Measurements from ENCODE around the gene CEMIP.

DNA sequence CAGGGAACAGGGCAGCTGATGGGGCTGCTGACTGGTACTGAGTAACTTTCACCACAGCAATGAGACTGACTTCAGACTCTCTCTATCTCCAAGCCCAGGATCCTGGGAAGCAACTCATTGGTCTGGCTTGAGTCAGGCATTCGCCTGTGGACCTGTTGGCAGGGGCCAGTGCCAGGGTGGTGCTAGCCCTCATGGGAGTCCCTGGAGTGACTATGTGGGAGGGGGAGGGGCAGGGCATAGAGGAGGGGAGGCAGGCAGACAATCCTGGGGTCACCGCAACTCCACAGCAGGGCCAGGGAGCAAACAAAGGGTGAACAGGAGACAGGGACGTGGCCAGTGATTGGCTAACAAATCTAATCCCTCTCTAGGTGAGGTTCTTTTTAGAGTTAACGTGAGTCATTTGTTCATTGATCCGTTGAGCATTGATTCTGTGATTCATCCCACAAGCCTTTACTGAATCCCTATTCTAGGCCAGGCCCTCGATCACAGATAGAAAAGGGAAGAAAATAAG lies 71.8 kb downstream of the CEMIP start:
- TF ChIP-seq POLR2A (IDR thresholded peaks at IDR 0.05; ENCODE audit: low read depth, low read length) = no peak
- no peak for TF ChIP-seq RAD21 (IDR thresholded peaks at IDR 0.05; ENCODE audit: insufficient read depth, low read depth, low read length)
- TF ChIP-seq, protein P1, sequence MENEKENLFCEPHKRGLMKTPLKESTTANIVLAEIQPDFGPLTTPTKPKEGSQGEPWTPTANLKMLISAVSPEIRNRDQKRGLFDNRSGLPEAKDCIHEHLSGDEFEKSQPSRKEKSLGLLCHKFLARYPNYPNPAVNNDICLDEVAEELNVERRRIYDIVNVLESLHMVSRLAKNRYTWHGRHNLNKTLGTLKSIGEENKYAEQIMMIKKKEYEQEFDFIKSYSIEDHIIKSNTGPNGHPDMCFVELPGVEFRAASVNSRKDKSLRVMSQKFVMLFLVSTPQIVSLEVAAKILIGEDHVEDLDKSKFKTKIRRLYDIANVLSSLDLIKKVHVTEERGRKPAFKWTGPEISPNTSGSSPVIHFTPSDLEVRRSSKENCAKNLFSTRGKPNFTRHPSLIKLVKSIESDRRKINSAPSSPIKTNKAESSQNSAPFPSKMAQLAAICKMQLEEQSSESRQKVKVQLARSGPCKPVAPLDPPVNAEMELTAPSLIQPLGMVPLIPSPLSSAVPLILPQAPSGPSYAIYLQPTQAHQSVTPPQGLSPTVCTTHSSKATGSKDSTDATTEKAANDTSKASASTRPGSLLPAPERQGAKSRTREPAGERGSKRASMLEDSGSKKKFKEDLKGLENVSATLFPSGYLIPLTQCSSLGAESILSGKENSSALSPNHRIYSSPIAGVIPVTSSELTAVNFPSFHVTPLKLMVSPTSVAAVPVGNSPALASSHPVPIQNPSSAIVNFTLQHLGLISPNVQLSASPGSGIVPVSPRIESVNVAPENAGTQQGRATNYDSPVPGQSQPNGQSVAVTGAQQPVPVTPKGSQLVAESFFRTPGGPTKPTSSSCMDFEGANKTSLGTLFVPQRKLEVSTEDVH (IDR thresholded peaks at IDR 0.05; ENCODE audit: low read depth, partially characterized antibody) = no peak
- TF ChIP-seq POLR2AphosphoS5 (IDR thresholded peaks at IDR 0.05; ENCODE audit: low read length) = no peak
- TF ChIP-seq SREBF1 (IDR thresholded peaks at IDR 0.05; ENCODE audit: low read length) = no peak
- TF ChIP-seq ZZZ3 (IDR thresholded peaks at IDR 0.05; ENCODE audit: control insufficient read depth, insufficient read length, low read depth) = no peak
- no peak for TF ChIP-seq MXI1 (IDR thresholded peaks at IDR 0.05; ENCODE audit: low read depth, low read length)
- TF ChIP-seq CTCF (IDR thresholded peaks at IDR 0.05 in 2 of 3, conservative IDR thresholded peaks at IDR 0.05 in 1 of 3; ENCODE audit: control insufficient read depth in 2 of 3, extremely low read depth in 1 of 3, insufficient read depth in 1 of 3, low read depth in 3 of 3, low read length in 3 of 3) = no peak
- no peak for TF ChIP-seq SMC3 (IDR thresholded peaks at IDR 0.05; ENCODE audit: borderline replicate concordance, low read length)
- no peak for TF ChIP-seq PAX5 (IDR thresholded peaks at IDR 0.05; ENCODE audit: borderline replicate concordance, low read depth, low read length)
- TF ChIP-seq IRF5 (IDR thresholded peaks at IDR 0.05; ENCODE audit: borderline replicate concordance) = no peak
- TF ChIP-seq SREBF2 (IDR thresholded peaks at IDR 0.05; ENCODE audit: low read length) = no peak
- no peak for TF ChIP-seq SP1 (IDR thresholded peaks at IDR 0.05; ENCODE audit: low read depth, low read length)
- no peak for TF ChIP-seq BCLAF1 (IDR thresholded peaks at IDR 0.05)

All from GM12878 (cell line).